HFFc6 (cell line): ENCODE results near the gene KCNC1. TPM values are rescaled to one million over a fixed set of nuclear protein-coding genes. Genes with fewer than 3 reads are reported as not detected.

Source experiments
- DNase-seq: peaks from one replicate; pipeline ENCODE4 v3.0.0-alpha.2; 2018
- H3K27ac Mint-ChIP-seq: 2 replicates; pipeline ENCODE4 v1.8.0; 2020; ENCODE audit warnings: mild to moderate bottlenecking, mixed read lengths
- H3K27me3 Mint-ChIP-seq: 2 replicates; pipeline ENCODE4 v1.8.0; 2021; ENCODE audit warnings: mild to moderate bottlenecking, moderate library complexity, mixed read lengths; ENCODE audit not compliant: insufficient read depth
- H3K36me3 Mint-ChIP-seq: 2 replicates; pipeline ENCODE4 v1.8.0; 2021; ENCODE audit warnings: low read depth, mixed read lengths
- H3K4me1 Mint-ChIP-seq: 2 replicates; pipeline ENCODE4 v1.8.0; 2020; ENCODE audit warnings: low read depth, mixed read lengths
- H3K4me3 Mint-ChIP-seq: 2 replicates; pipeline ENCODE4 v1.8.0; 2020; ENCODE audit warnings: mild to moderate bottlenecking, moderate library complexity, mixed read lengths
- H3K9me3 Mint-ChIP-seq: 2 replicates; pipeline ENCODE4 v1.8.0; 2020; ENCODE audit warnings: mild to moderate bottlenecking, mixed read lengths
- CTCF ChIP-seq: fragments of 200-600 bp; sonication (generic); IDR thresholded peaks from 2 replicates; pipeline ENCODE4 v1.5.0; 2021; ENCODE audit warnings: antibody characterized with exemption, mild to moderate bottlenecking
- total RNA-seq, 6 experiments: library from RNA; stranded (reverse); fragmentation: NEBNext Ultra II Directional; extraction: Animal tissue kit (Norgen Biotek cat#: 25700); gene quantifications; 2 replicates in 1 of 6; 3 replicates in 5 of 6; pipeline ENCODE4 v1.2.3, GENCODE V29; 2021

KCNC1 gene
- total RNA-seq, 6 experiments from 2014 or later, result not detected

- H3K36me3 Mint-ChIP-seq, result no peaks in the 10 kb centered on the region
- H3K27ac Mint-ChIP-seq, result no peak overlapping the region
- no peaks in the 10 kb centered on the region for H3K4me1 Mint-ChIP-seq
- no peak for DNase-seq
- no peaks in the 10 kb centered on the region for H3K9me3 Mint-ChIP-seq
- H3K27me3 Mint-ChIP-seq, result peaks cover 3% of the 10 kb centered on the region
- TF ChIP-seq CTCF, result no peak
- H3K4me3 Mint-ChIP-seq, result no peak overlapping the region
Observed at GRCh38 chr11:17798253-17798652, 63.7 kb downstream of the KCNC1 start.

- H3K36me3 Mint-ChIP-seq, result no peaks in the 10 kb centered on the region
- H3K27me3 Mint-ChIP-seq, result peaks cover 3% of the 10 kb centered on the region
- H3K4me1 Mint-ChIP-seq, result no peaks in the 10 kb centered on the region
- no peak for DNase-seq
- H3K9me3 Mint-ChIP-seq, result no peaks in the 10 kb centered on the region
- TF ChIP-seq CTCF, result no peak
- H3K4me3 Mint-ChIP-seq, result no peak overlapping the region
- H3K27ac Mint-ChIP-seq, result no peak overlapping the region
Observed at GRCh38 chr11:17798716-17799115, 64.1 kb downstream of the KCNC1 start.

- no peak overlapping the region for H3K27ac Mint-ChIP-seq
- no peak for TF ChIP-seq CTCF
- H3K4me1 Mint-ChIP-seq, result no peaks in the 10 kb centered on the region
- DNase-seq, result no peak
- no peaks in the 10 kb centered on the region for H3K36me3 Mint-ChIP-seq
- peaks cover 3% of the 10 kb centered on the region for H3K27me3 Mint-ChIP-seq
- H3K4me3 Mint-ChIP-seq, result no peak overlapping the region
- H3K9me3 Mint-ChIP-seq, result no peaks in the 10 kb centered on the region
Observed at GRCh38 chr11:17799147-17799546, 64.6 kb downstream of the KCNC1 start.

GRCh38 chr11:17801166-17801565 lies 66.6 kb downstream of the KCNC1 start:
- no peaks in the 10 kb centered on the region for H3K4me1 Mint-ChIP-seq
- no peak for DNase-seq
- no peaks in the 10 kb centered on the region for H3K36me3 Mint-ChIP-seq
- H3K27me3 Mint-ChIP-seq, result no peaks in the 10 kb centered on the region; the same call in 1 of the 2 replicates
- no peak overlapping the region for H3K4me3 Mint-ChIP-seq
- H3K27ac Mint-ChIP-seq, result no peak overlapping the region
- H3K9me3 Mint-ChIP-seq, result no peaks in the 10 kb centered on the region
- no peak for TF ChIP-seq CTCF

- Mint-ChIP-seq H3K4me3 (no peak overlapping the region), H3K27me3 (no peaks in the 10 kb centered on the region; the same call in 1 of the 2 replicates), H3K27ac (no peak overlapping the region), H3K9me3 (no peaks in the 10 kb centered on the region), H3K36me3 (no peaks in the 10 kb centered on the region), H3K4me1 (no peaks in the 10 kb centered on the region)
- TF ChIP-seq CTCF, result no peak
- DNase-seq, result no peak
Observed at GRCh38 chr11:17802491-17802890, 67.9 kb downstream of the KCNC1 start.
